HG02678 (cell line): ENCODE data around the gene ZNF727.
"Not testable (repeated sequence)": the region's sequence is repeated elsewhere in the genome, so short reads cannot be mapped to it uniquely, and the experiment has no call there.

Experiments
- ATAC-seq: cut with Tn5 transposase; IDR thresholded peaks from one replicate; pipeline ENCODE4 v1.9.1; 2021; ENCODE audit warnings: mild to moderate bottlenecking, moderate library complexity; ENCODE audit not compliant: unreplicated experiment

The ZNF727 gene

DNA sequence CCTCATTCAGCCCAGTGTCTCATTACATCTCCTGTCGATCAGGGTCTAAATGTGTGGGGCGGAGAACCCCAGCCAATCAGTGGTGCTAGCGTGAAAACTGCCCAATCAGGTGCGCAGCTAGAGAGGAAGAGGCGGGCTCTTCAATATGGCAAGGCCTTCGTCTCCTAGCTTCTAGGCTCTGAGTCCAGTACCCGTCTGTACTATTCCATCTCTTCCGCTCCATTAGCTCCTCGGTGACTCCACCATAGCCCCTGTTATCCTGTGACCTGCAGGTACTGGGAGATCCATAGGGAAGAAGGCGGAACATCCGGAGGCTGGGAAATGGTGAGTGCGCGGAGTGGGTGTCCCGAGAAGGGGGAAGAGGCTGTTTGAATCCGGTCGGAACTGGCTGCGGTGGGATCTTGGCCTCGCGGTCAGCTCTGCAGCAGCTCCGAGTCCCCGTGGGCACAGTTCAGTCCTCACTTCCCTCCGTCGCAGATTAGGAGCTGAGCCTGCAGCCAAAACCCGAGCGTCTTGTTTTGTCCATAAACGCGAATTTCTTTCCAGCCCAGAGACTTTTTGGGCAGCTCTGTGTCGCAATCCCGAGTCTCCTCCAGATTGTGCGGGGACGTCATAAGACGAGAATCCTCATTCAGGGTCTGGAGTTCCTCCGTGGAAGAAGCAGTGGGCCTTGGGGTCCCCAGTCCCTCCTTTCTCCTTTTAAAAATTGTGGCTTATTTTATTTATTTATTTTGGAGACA lies at the start of gene ZNF727:
ZNF727 (plus strand) TSS at position 134 of the 740 bp plus-strand sequence; CDS start at position 322, 188 bp downstream.
- no peak for ATAC-seq

DNA sequence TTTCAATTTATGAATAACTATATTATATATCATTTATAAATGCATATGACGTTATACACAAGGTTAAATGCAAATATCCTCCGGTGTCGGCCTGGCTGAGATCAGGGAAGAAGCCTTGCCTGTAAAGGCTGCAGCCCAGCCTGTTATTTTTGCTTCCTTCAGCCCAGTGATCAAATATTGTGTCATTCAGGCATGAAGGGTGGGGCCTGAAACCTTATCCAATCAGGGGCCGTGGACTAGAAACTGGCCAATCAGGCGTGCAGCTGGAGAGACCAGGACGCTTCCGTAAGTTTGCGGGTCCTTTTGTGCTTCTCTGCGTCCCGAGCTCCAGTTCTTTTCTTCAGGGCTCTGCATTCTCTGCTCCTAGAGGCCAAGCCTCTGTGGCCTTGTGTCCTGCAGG lies 46.7 kb upstream of the ZNF727 start, which contains the start of gene ZNF722:
ZNF722 (plus strand) TSS at position 301 of the 400 bp plus-strand sequence. CDS start 113 bp downstream, outside the sequence.
- ATAC-seq = no peak

DNA sequence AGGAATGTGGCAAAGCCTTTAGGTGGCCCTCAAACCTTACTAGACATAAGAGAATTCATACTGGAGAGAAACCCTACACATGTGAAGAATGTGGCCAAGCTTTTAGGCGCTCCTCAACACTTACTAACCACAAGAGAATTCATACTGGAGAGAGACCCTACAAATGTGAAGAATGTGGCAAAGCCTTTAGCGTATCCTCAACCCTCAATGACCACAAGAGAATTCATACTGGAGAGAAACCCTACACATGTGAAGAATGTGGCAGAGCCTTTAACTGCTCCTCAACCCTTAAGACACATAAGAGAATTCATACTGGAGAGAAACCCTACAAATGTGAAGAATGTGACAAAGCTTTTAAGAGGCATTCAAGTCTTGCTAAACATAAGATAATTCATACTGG lies 29.7 kb upstream of the ZNF727 start:
- ATAC-seq = not testable (repeated sequence)

DNA sequence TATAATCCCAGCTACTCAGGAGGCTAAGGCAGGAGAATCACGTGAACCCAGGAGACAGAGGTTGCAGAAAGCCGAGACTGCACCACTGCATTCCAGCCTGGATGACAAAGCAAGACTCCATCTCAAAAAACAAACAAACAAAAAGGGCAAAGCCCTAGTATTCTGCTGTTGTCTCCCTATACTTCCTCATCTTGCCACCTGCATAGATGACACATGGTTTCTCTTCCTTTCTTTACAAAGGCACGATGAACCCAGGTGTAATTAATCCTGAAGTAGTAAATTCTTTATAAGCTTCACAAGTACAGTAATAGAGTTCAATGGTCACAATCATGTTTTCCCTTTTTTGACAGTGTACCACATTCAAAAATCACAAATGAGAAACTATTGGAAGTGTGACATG lies 9.8 kb upstream of the ZNF727 start:
- no peak for ATAC-seq

DNA sequence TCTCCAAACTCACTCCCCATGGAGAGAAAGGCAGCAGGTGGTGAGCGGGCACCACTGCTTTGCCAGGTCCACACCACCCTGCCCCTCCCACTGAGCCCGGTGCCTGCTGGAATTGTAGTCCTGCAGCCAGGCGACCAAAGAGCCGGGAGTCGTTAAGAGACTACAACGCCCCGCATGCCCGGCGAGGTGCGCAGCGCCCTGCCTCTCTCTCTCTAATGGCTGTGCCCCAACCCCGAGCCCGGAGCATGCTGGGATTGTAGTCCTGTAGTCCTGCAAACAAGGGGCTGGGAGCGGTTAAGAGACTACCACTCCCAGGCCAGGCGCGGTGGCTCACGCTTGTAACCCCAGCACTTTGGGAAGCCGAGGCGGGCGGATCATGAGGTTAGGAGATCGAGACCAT lies 8.1 kb upstream of the ZNF727 start:
- no peak for ATAC-seq

DNA sequence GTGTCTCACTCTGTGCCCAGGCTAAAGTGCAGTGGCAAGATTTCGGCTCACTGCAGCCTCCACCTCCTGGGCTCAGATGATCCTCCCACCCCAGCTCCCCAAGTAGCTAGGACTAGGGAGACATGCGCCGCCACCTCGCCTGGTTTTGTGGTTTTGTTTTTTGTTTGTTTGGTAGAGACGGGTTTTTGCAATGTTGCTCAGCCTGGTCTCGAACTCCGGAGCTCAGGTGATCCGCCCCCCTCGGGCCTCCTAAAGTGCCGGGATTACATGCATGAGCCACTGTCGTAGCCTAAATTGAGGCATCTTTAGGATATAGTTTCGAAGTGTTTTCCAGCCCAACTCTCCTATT lies 781 bp downstream of the ZNF727 start:
- no peak for ATAC-seq

DNA sequence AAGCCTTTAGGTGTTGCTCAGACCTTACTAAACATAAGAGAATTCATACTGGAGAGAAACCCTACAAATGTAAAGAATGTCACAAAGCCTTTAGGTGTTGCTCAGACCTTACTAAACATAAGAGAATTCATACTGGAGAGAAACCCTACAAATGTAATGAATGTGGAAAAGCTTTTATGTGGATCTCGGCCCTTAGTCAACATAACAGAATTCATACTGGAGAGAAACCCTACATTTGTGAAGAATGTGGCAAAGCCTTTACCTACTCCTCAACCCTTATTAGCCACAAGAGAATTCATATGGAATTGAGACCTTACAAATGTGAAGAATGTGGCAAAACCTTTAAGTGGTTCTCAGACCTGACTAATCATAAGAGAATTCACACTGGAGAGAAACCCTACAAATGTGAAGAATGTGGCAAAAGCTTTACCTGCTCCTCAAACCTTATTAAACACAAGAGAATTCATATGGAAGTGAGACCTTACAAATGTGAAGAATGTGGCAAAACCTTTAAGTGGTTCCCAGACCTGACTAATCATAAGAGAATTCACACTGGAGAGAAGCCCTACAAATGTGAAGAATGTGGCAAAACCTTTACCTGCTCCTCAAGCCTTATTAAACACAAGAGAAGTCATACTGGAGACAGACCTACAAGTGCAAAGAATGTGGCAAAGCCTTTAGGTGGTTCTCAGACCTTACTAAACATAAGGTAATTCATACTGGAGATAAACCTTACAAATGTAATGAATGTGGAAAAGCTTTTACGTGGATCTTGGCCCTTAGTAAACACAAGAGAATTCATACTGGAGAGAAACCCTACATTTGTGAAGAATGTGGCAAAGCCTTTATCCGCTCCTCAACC lies 32.8 kb downstream of the ZNF727 start:
- not testable (repeated sequence) for ATAC-seq

DNA sequence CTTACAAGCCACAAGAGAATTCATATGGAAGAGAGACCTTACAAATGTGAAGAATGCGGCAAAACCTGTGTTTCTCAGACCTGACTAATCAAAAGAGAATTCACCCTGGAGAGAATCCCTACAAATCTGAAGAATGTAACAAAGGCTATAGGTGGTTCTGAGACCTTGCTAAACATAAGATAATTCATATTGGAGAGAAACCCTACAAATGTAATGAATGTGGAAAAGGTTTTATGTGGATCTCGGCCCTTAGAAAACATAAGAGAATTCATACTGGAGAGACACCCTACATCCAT lies 33.4 kb downstream of the ZNF727 start:
- no peak for ATAC-seq

DNA sequence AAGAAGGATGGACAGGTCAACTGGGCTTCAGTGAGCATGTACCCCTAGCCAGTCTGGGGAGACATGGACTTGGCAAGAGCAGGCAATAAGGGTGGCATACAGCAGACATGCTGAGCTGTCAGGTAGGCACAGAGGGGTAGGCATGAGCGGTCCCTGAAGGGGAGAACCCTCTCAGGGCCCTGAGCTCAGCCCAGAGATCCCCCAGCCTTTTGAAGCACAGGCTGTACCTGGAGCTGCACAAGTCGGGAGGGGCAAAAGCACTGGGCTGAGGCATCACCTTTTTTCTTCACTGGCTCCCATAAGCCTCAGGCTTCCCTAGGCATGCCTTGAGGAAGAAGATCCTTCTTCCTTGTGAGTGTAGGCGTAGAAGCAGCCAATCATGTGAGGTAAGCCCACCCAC lies 42.3 kb downstream of the ZNF727 start:
- no peak for ATAC-seq

DNA sequence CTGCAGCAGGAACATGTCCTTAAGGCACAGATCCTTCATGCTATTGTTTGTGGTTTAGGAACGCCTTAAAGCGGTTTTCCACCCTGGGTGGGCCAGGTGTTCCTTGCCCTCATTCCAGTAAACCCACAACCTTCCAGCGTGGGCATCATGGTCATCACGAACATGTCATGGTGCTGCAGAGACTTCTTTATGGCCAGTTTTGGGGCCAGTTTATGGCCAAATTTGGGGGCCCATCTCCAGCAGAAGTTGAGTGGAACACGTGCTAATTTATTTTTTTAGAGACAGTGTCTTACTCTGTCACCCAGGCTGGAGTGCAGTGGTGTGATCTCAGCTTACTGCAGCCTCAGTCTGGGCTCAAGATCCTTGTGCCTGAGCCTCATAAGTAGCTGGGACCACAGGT lies 43.6 kb downstream of the ZNF727 start:
- not testable (repeated sequence) for ATAC-seq
